Pancreas (tissue), 10 donors: ENCODE results near the gene RIGI. TPM values are rescaled to one million over a fixed set of nuclear protein-coding genes. Genes with fewer than 3 reads are reported as not detected.
"Not testable (repeated sequence)": the region's sequence is repeated elsewhere in the genome, so short reads cannot be mapped to it uniquely, and the experiment has no call there.

Source experiments
- ATAC-seq, 4 donors: fragments of 200-7000 bp; cut with Tn5 transposase; one replicate each; pipeline versions ENCODE4 v1.8.0 to v1.9.1; 2020; ENCODE audit warnings: mild to moderate bottlenecking in 4 of 4, moderate library complexity in 4 of 4
- DNase-seq, 6 donors: peaks; one replicate each; pipeline ENCODE4 v3.0.0-alpha.2; 2020
- FAIRE-seq: peaks from 2 replicates; lab custom pipeline; 2012; peaks lifted over from hg19 to GRCh38; lab: Jason Lieb, UNC
- H3K27ac ChIP-seq, 4 donors: fragments of 200-600 bp; sonication (generic); 1 replicate in 3 of 4; 2 replicates in 1 of 4; pipeline versions ENCODE4 v1.5.0 to v1.8.0; 2020
- H3K27me3 ChIP-seq, 4 donors: fragments of 200-600 bp; one replicate each; pipeline ENCODE4 v1.8.0; 2021
- H3K36me3 ChIP-seq, 3 donors: fragments of 200-600 bp; sonication (generic) in 1 of 3; one replicate each; pipeline versions ENCODE4 v1.5.0 to v1.8.0; 2020 to 2021
- H3K4me1 ChIP-seq, 3 donors: fragments of 200-600 bp; one replicate each; pipeline ENCODE4 v1.8.0; 2021
- H3K4me3 ChIP-seq, 4 donors: fragments of 200-600 bp; sonication (generic) in 2 of 4; one replicate each; pipeline versions ENCODE4 v1.5.0 to v1.8.0; 2020 to 2021
- H3K9me3 ChIP-seq, 4 donors: fragments of 200-600 bp; one replicate each; pipeline ENCODE4 v1.8.0; 2021
- WGBS, 2 donors: extraction: QIAGEN DNeasy Blood & Tissue Kit; methylation state at CpG; one replicate each; pipeline ENCODE4 v1.1.7; 2013; 5-methylcytosine and 5-hydroxymethylcytosine counted together
- intact Hi-C, 3 donors: fragments of 100-400 bp; cut with DNase I; formaldehyde crosslinking; loops; one replicate each; pipeline versions ENCODE4 v1.11.1 to v1.14.2; 2022
- polyA plus RNA-seq, 2 donors: library from polyadenylated mRNA; stranded (reverse); fragments of 200-250 nt; gene quantifications; one replicate each; pipeline ENCODE4 v1.2.3, GENCODE V29; 2013
- total RNA-seq, 6 donors: library from RNA; stranded (reverse); fragmentation: NEBNext Ultra II Directional in 4 of 6; extraction: Animal tissue kit (Norgen Biotek cat#: 25700) in 4 of 6; gene quantifications; one replicate each; pipeline versions ENCODE4 v1.2.1 to v1.2.4, GENCODE V29; 2021 to 2023
- TF ChIP-seq, protein P1 (sequence below), 4 donors: fragments of 200-600 bp; sonication (generic) in 3 of 4; IDR thresholded peaks; one replicate each; pipeline versions ENCODE4 v1.5.0 to v1.8.0; 2021; ENCODE audit warnings: antibody characterized with exemption in 4 of 4
- donor health status: healthy with polysubstance abuse.
- donor health status: DM: no; HTN: no; CAD: no; lungs with moderate emphysema.
- donor health status: DM: no; HTN: no; CAD: no.
- donor health status: control.
- donor health status: control.
- donor health status: Bipolar disorder and iron deficiency.
- donor health status: DM: yes; HTN: yes; CAD: no.
- donor health status: DM: no; HTN: no; CAD: no.
- donor health status: DM: no; HTN: no; CAD: no.
- donor health status: DM: yes; HTN: yes; CAD: no.

The RIGI gene
- total and polyA plus RNA-seq, 8 donors, result 2.1 to 10.6 (median 3.9) TPM

DNA sequence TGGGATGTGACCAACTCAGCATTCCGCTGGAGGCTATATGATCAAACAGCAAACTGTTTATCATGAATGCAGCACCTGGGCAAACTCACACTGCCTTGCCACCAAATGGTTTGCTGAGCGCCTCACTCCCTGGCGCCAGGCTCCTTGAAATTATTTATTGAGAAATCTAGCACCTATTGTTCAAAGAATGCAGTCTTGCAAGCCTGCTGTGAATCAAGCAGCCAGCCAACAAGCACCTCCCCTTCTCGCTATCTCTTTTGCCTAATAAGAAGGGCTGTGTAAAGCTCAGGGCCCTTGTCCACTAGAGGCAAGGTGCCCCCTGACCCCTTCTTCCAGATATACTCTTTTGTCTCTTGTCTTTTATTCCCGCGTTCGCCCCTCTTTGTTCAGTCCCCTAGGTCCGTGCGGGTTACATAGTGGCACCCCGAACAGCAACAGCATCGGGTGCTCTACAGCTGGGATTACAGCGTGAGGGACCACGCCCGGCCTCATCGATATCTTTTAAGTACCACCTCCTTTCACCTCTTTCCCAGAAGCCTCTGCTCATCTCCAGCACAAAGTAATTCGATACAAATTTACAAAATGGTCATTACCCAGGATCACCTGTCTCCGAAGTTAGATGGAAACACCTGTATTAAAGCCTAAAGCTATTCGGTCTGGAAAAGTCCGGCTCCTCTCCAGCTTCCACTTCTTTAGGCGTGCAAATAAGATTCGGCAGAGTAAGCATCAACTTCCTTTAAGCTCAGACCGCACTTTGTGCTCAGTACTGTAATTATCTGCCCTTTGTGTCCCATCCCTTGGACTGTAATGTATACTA is 896 bp downstream of the RIGI start:
- intact Hi-C loops, result no loop called here
- peak overlapping the region; percentile 48 to 84 (median 76) for H3K27ac ChIP-seq
- no peak for FAIRE-seq
- 5% methylated on average over 22 of the region's 22 CpGs for WGBS, 2 donors
- H3K4me3 ChIP-seq, result peak overlapping the region; percentile 47 to 75 (median 54)
- H3K9me3 ChIP-seq, result no peaks in the 10 kb centered on the region
- peak; percentile 37 to 63 (median 54) for ATAC-seq
- no peaks in the 10 kb centered on the region for H3K27me3 ChIP-seq
- TF ChIP-seq, protein P1, sequence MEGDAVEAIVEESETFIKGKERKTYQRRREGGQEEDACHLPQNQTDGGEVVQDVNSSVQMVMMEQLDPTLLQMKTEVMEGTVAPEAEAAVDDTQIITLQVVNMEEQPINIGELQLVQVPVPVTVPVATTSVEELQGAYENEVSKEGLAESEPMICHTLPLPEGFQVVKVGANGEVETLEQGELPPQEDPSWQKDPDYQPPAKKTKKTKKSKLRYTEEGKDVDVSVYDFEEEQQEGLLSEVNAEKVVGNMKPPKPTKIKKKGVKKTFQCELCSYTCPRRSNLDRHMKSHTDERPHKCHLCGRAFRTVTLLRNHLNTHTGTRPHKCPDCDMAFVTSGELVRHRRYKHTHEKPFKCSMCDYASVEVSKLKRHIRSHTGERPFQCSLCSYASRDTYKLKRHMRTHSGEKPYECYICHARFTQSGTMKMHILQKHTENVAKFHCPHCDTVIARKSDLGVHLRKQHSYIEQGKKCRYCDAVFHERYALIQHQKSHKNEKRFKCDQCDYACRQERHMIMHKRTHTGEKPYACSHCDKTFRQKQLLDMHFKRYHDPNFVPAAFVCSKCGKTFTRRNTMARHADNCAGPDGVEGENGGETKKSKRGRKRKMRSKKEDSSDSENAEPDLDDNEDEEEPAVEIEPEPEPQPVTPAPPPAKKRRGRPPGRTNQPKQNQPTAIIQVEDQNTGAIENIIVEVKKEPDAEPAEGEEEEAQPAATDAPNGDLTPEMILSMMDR (IDR thresholded peaks at IDR 0.05), result no peak
- DNase-seq, result peak; percentile 62 to 80 (median 74)
- H3K4me1 ChIP-seq, result peaks cover 7 to 25% (median 16%) of the 10 kb centered on the region in 3 donors
- no peaks in the 10 kb centered on the region for H3K36me3 ChIP-seq

DNA sequence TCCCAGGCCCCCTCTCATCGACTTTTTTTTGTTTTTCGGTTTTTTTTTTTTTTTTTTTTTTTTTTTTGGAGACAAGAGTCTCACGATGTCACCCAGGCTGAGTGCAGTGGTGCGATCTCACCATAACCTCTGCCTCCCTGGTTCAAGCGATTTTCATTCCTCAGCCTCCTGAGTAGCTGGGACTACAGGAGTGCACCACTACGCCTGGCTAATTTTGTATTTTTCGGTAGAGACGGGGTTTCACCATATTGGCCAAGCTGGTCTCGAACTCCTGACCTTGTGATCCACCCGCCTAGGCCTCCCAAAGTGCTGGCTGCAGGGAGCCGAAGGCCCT is 1.5 kb downstream of the RIGI start:
- DNase-seq, H3K36me3 ChIP-seq, H3K9me3 ChIP-seq, H3K27me3 ChIP-seq, FAIRE-seq, ATAC-seq, intact Hi-C loops: not testable (repeated sequence)
- Histone ChIP-seq H3K4me3 (peak overlapping the region in 2 of 4 donors; percentile 59 to 75), H3K27ac (peak overlapping the region; percentile 48 to 84 (median 76)), H3K4me1 (peaks cover 7 to 25% (median 16%) of the 10 kb centered on the region in 3 donors)
- 52 to 54% methylated on average over 11 of the region's 11 CpGs for WGBS, 2 donors

DNA sequence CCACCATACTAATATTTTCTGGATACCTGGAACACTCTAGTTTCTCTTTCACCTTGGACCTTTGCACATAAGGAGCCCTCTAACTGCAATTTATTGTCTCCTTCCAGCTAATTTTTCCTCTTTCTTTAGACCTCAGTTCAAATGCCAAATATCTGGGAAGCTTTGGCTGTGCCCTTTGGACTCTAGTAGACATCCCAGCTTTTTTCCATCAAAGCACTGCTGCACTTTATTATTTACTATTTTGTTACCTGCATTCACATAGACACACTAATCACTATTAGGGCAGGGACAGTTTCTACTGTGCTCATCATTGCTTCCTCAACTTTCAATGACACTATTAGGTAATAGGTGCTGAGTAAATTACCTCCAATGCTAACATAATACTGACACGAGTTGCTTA is 2.1 kb downstream of the RIGI start:
- H3K9me3 ChIP-seq, result no peaks in the 10 kb centered on the region
- TF ChIP-seq, protein P1 (IDR thresholded peaks at IDR 0.05), result no peak
- DNase-seq (no peak), FAIRE-seq (no peak), ATAC-seq (no peak)
- intact Hi-C loops, result no loop called here
- peak overlapping the region in 1 of 4 donors; percentile 83 for H3K27ac ChIP-seq
- peak overlapping the region in 1 of 4 donors; percentile 75 for H3K4me3 ChIP-seq
- 9 to 35% methylated on average over 1 of the region's 1 CpG for WGBS, 2 donors
- H3K4me1 ChIP-seq, result peaks cover 7 to 25% (median 16%) of the 10 kb centered on the region in 3 donors
- H3K27me3 ChIP-seq, result no peaks in the 10 kb centered on the region
- H3K36me3 ChIP-seq, result no peaks in the 10 kb centered on the region

DNA sequence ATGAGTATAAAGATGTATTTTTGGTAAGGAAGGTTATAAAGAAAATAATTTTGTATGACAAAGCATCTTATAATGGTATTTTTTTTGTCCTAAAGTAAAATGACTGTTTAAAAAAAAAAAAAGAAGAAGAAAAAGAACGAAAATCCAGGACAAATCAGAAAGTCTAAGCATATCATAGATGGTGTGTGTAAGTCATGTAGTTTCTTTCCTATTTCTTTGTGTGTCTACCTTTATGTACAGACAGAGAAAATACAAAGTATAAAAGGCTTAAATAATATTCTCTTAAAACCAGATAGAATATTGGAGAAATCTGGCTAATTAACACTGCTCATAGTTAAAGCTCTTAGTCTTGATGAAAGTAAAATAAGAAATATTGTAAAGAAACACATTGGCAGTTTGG is 7.7 kb downstream of the RIGI start:
- intact Hi-C loops, result no loop called here
- H3K4me3 ChIP-seq, result no peak overlapping the region
- no peaks in the 10 kb centered on the region for H3K9me3 ChIP-seq
- no peaks in the 10 kb centered on the region for H3K36me3 ChIP-seq
- WGBS, 2 donors, result 93 to 100% methylated on average over 1 of the region's 1 CpG
- no peak for DNase-seq
- ATAC-seq, result no peak
- no peak overlapping the region for H3K27ac ChIP-seq
- no peak for FAIRE-seq
- TF ChIP-seq, protein P1 (IDR thresholded peaks at IDR 0.05), result no peak
- peaks cover 0 to 8% (median 6%) of the 10 kb centered on the region in 3 donors for H3K4me1 ChIP-seq
- no peaks in the 10 kb centered on the region for H3K27me3 ChIP-seq

DNA sequence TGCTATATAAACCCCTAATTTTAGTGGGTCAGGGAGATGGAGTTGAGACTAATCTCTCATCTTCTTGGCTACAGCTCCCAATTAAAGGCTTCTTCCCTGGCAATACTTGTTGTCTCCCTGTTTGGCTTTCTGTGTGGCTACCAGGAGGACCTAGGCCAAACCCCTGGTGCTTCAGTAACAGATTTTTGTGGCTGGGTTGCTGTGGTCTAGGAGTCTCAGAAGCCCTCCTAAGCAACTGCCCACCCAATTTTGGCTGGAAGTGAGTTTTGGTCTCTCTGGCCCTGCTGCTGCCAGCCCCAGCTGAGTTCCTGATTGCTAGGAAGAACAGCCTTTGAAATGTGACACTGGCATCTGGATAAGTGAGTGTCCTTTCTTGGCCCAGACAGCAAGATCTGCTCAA is 9.8 kb downstream of the RIGI start:
- Histone ChIP-seq H3K4me3 (no peak overlapping the region), H3K4me1 (peaks cover 0 to 3% (median 0%) of the 10 kb centered on the region in 3 donors), H3K27ac (no peak overlapping the region), H3K27me3 (no peaks in the 10 kb centered on the region), H3K9me3 (no peaks in the 10 kb centered on the region), H3K36me3 (no peaks in the 10 kb centered on the region)
- TF ChIP-seq, protein P1 (IDR thresholded peaks at IDR 0.05), result no peak
- DNase-seq, result no peak
- FAIRE-seq, result no peak
- intact Hi-C loops, result no loop called here
- ATAC-seq, result no peak
